ENCODE data around the gene PRLHR. TPM values are rescaled to one million over a fixed set of nuclear protein-coding genes. Genes with fewer than 3 reads are reported as not detected.

The PRLHR gene
- polyA plus RNA-seq (2012; rRNA removed) = 0.03 TPM in 1 of 2 replicates, not detected in the other
- polyA plus RNA-seq (2012; cell fraction: cytosol; rRNA removed) = under 0.01 TPM in 2 replicates
- polyA plus RNA-seq (2012; cell fraction: nucleus; rRNA removed) = not detected in 2 replicates

- H3F3A ChIP-seq (replicated peaks; ENCODE audit: insufficient read depth) = no peaks in the 10 kb centered on the region
- no peaks in the 10 kb centered on the region for H3K36me3 ChIP-seq (replicated peaks in 1 of 2; ENCODE audit: control insufficient read depth in 1 of 2, insufficient read depth in 2 of 2, low read length in 1 of 2)
- no peaks in the 10 kb centered on the region for H3K9me2 ChIP-seq
- peak within 1 kb of the TSS in 1 of 2 experiments; percentile 48; a peak in 3 of 4 replicates for H3K4me3 ChIP-seq (ENCODE audit: low read depth in 2 of 2, low read length in 1 of 2)
- H3K27ac ChIP-seq (ENCODE audit: low read depth in 2 of 2, low read length in 1 of 2) = peak within 1 kb of the TSS in 1 of 2 experiments; percentile 25; a peak in 2 of 4 replicates
- no peak within 1 kb of the TSS for H3K4me2 ChIP-seq
- peak; percentile 92 for DNase-seq
- H2AFZ ChIP-seq (ENCODE audit: low read depth) = no peak within 1 kb of the TSS
- no peak within 1 kb of the TSS for H3K9ac ChIP-seq
- no peaks in the 10 kb centered on the region for H3K9me3 ChIP-seq
- POLR2A ChIA-PET = interaction anchor here (0.8 to 2.1 kb wide), 4 partner anchors 16 to 73 kb away, joined by 3 to 9 read pairs (median 3); no protein-coding TSS in a partner anchor
- no peaks in the 10 kb centered on the region for H3K79me2 ChIP-seq (ENCODE audit: insufficient read depth)
- no peaks in the 10 kb centered on the region for H4K20me1 ChIP-seq (ENCODE audit: insufficient read depth)
- 15% methylated on average over 51 of the region's 52 CpGs for WGBS (ENCODE audit: low lambda C conversion rate)
- H3K4me1 ChIP-seq (ENCODE audit: control insufficient read depth in 1 of 2, insufficient read depth in 2 of 2, low read depth in 1 of 2, low read length in 1 of 2) = peaks cover 0 to 12% of the 10 kb centered on the region in 2 experiments; a peak in 2 of 4 replicates
- H3K27me3 ChIP-seq (ENCODE audit: insufficient read depth) = peaks cover 10% of the 10 kb centered on the region; the same call in 1 of the 2 replicates
- TF ChIP-seq YY1 (IDR thresholded peaks at IDR 0.05; ENCODE audit: low read depth) (no peak), REST (IDR thresholded peaks at IDR 0.05; ENCODE audit: low read depth, low read length) (peak; percentile 97)
- CTCF ChIA-PET = interaction anchor here (0.5 to 5.5 kb wide), 15 partner anchors 9 to 137 kb away, joined by 3 to 51 read pairs (median 3); no protein-coding TSS in a partner anchor
Measured at GRCh38 chr10:118595598-118596425, at the start of gene PRLHR. Gene PRLHR (minus strand): TSS chr10:118595648. CDS start chr10:118595244, 404 bp downstream.

GRCh38 chr10:118642228-118642627 lies 46.8 kb upstream of the PRLHR start:
- DNase-seq = no peak
- no peak overlapping the region for H3K4me2 ChIP-seq
- H3K9me2 ChIP-seq = no peaks in the 10 kb centered on the region
- H3K4me3 ChIP-seq (ENCODE audit: low read depth in 2 of 2, low read length in 1 of 2) = no peak overlapping the region
- no peak overlapping the region for H3K27ac ChIP-seq (ENCODE audit: low read depth in 2 of 2, low read length in 1 of 2)
- H4K20me1 ChIP-seq (ENCODE audit: insufficient read depth) = no peaks in the 10 kb centered on the region
- POLR2A ChIA-PET = no interaction called here
- CTCF ChIA-PET = interaction anchor here (1.3 kb wide), 1 partner anchor 74 kb away, joined by 3 read pairs; no protein-coding TSS in a partner anchor
- no peak overlapping the region for H2AFZ ChIP-seq (ENCODE audit: low read depth)
- H3K9me3 ChIP-seq = no peaks in the 10 kb centered on the region
- no peaks in the 10 kb centered on the region for H3F3A ChIP-seq (replicated peaks; ENCODE audit: insufficient read depth)
- no peak overlapping the region for H3K9ac ChIP-seq
- H3K36me3 ChIP-seq (replicated peaks in 1 of 2; ENCODE audit: control insufficient read depth in 1 of 2, insufficient read depth in 2 of 2, low read length in 1 of 2) = no peaks in the 10 kb centered on the region
- H3K27me3 ChIP-seq (ENCODE audit: insufficient read depth) = no peaks in the 10 kb centered on the region
- peaks cover 0 to 5% of the 10 kb centered on the region in 2 experiments; a peak in 1 of 4 replicates for H3K4me1 ChIP-seq (ENCODE audit: control insufficient read depth in 1 of 2, insufficient read depth in 2 of 2, low read depth in 1 of 2, low read length in 1 of 2)
- 18% methylated on average over 2 of the region's 2 CpGs for WGBS (ENCODE audit: low lambda C conversion rate)
- H3K79me2 ChIP-seq (ENCODE audit: insufficient read depth) = no peaks in the 10 kb centered on the region
- no peak for TF ChIP-seq SMC3 (IDR thresholded peaks at IDR 0.05; ENCODE audit: low read depth, low read length)
- TF ChIP-seq USF2 (IDR thresholded peaks at IDR 0.05; ENCODE audit: borderline replicate concordance, low read depth, low read length) = no peak
- TF ChIP-seq GATA2 (CRISPR knock-in tag; IDR thresholded peaks at IDR 0.05) = no peak
- TF ChIP-seq TCF12 (IDR thresholded peaks at IDR 0.05) = no peak
- TF ChIP-seq RFX5 (IDR thresholded peaks at IDR 0.05; ENCODE audit: low read length) = no peak
- no peak for TF ChIP-seq CTCF (IDR thresholded peaks at IDR 0.05)
- TF ChIP-seq PBX3 (IDR thresholded peaks at IDR 0.05) = no peak
- TF ChIP-seq ZBTB33 (IDR thresholded peaks at IDR 0.05; ENCODE audit: borderline replicate concordance, low read depth) = no peak
